ENCODE results near the gene MLYCD. TPM values are rescaled to one million over a fixed set of nuclear protein-coding genes. Genes with fewer than 3 reads are reported as not detected.

Gene MLYCD
- total RNA-seq, 1 donor, result 5.1 TPM

- Histone ChIP-seq H3K79me2 (ENCODE audit: insufficient read depth, low read length) (no peaks in the 10 kb centered on the region), H3K9me3 (ENCODE audit: low read depth, low read length) (no peaks in the 10 kb centered on the region), H2AFZ (ENCODE audit: low read length) (no peak overlapping the region), H4K20me1 (ENCODE audit: insufficient read depth, low read length) (no peaks in the 10 kb centered on the region), H3K27ac (ENCODE audit: low read depth, low read length) (no peak overlapping the region), H3K27me3 (ENCODE audit: insufficient read depth, low read length) (peaks cover 11% of the 10 kb centered on the region), H3K4me2 (ENCODE audit: insufficient read depth, low read length) (no peak overlapping the region), H3K4me3 (ENCODE audit: insufficient read depth, low read length) (no peak overlapping the region), H3K36me3 (ENCODE audit: insufficient read depth, low read length) (no peaks in the 10 kb centered on the region), H3K4me1 (ENCODE audit: insufficient read depth, low read length) (no peaks in the 10 kb centered on the region)
- DNase-seq (ENCODE audit: insufficient read length, low spot score, missing footprints), result no peak
- no peak for TF ChIP-seq CTCF (IDR thresholded peaks at IDR 0.05; ENCODE audit: extremely low read depth, low read depth, low read length)
These were observed 46.1 kb upstream of the MLYCD start for GRCh38 chr16:83852774-83853173.

- Histone ChIP-seq H3K4me3 (ENCODE audit: insufficient read depth, low read length) (no peak overlapping the region), H3K9me3 (ENCODE audit: low read depth, low read length) (no peaks in the 10 kb centered on the region), H4K20me1 (ENCODE audit: insufficient read depth, low read length) (no peaks in the 10 kb centered on the region), H3K36me3 (ENCODE audit: insufficient read depth, low read length) (no peaks in the 10 kb centered on the region), H3K27me3 (ENCODE audit: insufficient read depth, low read length) (peaks cover 11% of the 10 kb centered on the region), H3K79me2 (ENCODE audit: insufficient read depth, low read length) (no peaks in the 10 kb centered on the region), H3K4me1 (ENCODE audit: insufficient read depth, low read length) (no peaks in the 10 kb centered on the region), H3K4me2 (ENCODE audit: insufficient read depth, low read length) (no peak overlapping the region), H2AFZ (ENCODE audit: low read length) (no peak overlapping the region), H3K27ac (ENCODE audit: low read depth, low read length) (no peak overlapping the region)
- TF ChIP-seq CTCF (IDR thresholded peaks at IDR 0.05; ENCODE audit: extremely low read depth, low read depth, low read length), result no peak
- no peak for DNase-seq (ENCODE audit: insufficient read length, low spot score, missing footprints)
These were observed 45.1 kb upstream of the MLYCD start for GRCh38 chr16:83853834-83854233.

GRCh38 chr16:83854420-83854819 lies 44.5 kb upstream of the MLYCD start:
- Histone ChIP-seq H4K20me1 (ENCODE audit: insufficient read depth, low read length) (no peaks in the 10 kb centered on the region), H3K27ac (ENCODE audit: low read depth, low read length) (no peak overlapping the region), H3K4me3 (ENCODE audit: insufficient read depth, low read length) (no peak overlapping the region), H3K4me2 (ENCODE audit: insufficient read depth, low read length) (no peak overlapping the region), H3K79me2 (ENCODE audit: insufficient read depth, low read length) (no peaks in the 10 kb centered on the region), H3K4me1 (ENCODE audit: insufficient read depth, low read length) (no peaks in the 10 kb centered on the region), H3K36me3 (ENCODE audit: insufficient read depth, low read length) (no peaks in the 10 kb centered on the region), H3K9me3 (ENCODE audit: low read depth, low read length) (no peaks in the 10 kb centered on the region), H2AFZ (ENCODE audit: low read length) (no peak overlapping the region), H3K27me3 (ENCODE audit: insufficient read depth, low read length) (peaks cover 11% of the 10 kb centered on the region)
- no peak for TF ChIP-seq CTCF (IDR thresholded peaks at IDR 0.05; ENCODE audit: extremely low read depth, low read depth, low read length)
- no peak for DNase-seq (ENCODE audit: insufficient read length, low spot score, missing footprints)

GRCh38 chr16:83856792-83857191 lies 42.1 kb upstream of the MLYCD start:
- Histone ChIP-seq H3K27ac (ENCODE audit: low read depth, low read length) (no peak overlapping the region), H3K27me3 (ENCODE audit: insufficient read depth, low read length) (peaks cover 13% of the 10 kb centered on the region)

More at GRCh38 chr16:83856792-83857191, 42.1 kb upstream of the MLYCD start:
- Histone ChIP-seq H3K36me3 (ENCODE audit: insufficient read depth, low read length) (no peaks in the 10 kb centered on the region), H3K79me2 (ENCODE audit: insufficient read depth, low read length) (no peaks in the 10 kb centered on the region), H2AFZ (ENCODE audit: low read length) (no peak overlapping the region), H3K4me1 (ENCODE audit: insufficient read depth, low read length) (no peaks in the 10 kb centered on the region), H3K4me3 (ENCODE audit: insufficient read depth, low read length) (no peak overlapping the region), H3K9me3 (ENCODE audit: low read depth, low read length) (no peaks in the 10 kb centered on the region), H3K4me2 (ENCODE audit: insufficient read depth, low read length) (no peak overlapping the region), H4K20me1 (ENCODE audit: insufficient read depth, low read length) (no peaks in the 10 kb centered on the region)
- TF ChIP-seq CTCF (IDR thresholded peaks at IDR 0.05; ENCODE audit: extremely low read depth, low read depth, low read length), result no peak
- DNase-seq (ENCODE audit: insufficient read length, low spot score, missing footprints), result no peak
